HT1080 (cell line): ENCODE results near the gene CIB4. TPM values are rescaled to one million over a fixed set of nuclear protein-coding genes. Genes with fewer than 3 reads are reported as not detected.

Source experiments
- DNase-seq: peaks from one replicate; pipeline ENCODE4 v3.0.0-alpha.2; 2015; ENCODE audit warnings: low read depth
- total RNA-seq: library from RNA; depleted of rRNA; stranded (reverse); fragments of >200 nt; shearing (Covaris generic); gene quantifications from 2 replicates; pipeline ENCODE4 v1.2.3, GENCODE V29; 2014

CIB4 gene
- total RNA-seq, 1 experiment from 2014 or later: not detected

DNA sequence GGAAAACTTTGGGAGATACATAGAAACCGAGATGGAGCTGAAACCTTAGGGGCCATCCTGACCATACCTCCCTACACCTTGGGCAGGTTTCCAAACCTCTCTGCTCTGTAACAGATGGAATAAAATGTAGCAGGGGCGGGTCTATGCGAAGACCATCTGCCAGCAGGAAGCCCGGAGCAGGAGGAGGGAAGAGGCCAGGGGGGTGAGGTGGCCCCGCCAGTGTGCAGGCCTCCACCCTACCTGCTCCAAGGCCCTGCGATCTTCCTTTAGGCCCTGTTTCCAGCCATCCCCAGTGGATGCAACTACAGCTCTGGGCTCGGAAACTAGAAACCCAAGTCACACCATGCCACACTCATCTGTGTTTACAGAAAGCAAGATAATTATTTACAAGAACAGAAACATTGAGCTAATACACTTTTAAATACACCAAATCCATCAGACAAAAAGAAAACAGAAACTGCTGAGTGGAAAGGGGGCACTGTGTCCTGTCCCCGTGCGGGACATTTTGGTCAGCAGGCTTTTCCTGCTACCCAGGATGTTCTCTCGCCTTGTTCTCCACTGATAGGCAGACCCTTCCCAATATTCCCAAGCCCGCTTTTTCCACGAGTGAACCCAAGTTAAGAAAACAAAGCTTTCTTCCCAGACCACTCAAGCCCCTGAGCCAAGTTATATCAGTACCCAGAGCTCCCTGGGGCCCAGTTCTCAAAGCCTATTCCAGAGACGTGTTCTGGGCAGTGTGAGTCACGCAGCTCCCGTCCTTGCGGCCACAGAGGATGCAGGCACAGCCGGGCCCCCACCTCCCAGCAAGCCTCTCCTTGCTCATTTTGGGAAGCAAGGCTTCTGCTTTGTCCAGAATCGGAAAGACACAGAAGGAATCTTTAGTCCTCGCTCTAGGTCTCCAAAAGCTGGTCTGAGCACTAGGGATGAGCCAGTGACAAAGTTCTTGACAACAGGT lies 17.3 kb downstream of the CIB4 start:
- peak; percentile 26 for DNase-seq

DNA sequence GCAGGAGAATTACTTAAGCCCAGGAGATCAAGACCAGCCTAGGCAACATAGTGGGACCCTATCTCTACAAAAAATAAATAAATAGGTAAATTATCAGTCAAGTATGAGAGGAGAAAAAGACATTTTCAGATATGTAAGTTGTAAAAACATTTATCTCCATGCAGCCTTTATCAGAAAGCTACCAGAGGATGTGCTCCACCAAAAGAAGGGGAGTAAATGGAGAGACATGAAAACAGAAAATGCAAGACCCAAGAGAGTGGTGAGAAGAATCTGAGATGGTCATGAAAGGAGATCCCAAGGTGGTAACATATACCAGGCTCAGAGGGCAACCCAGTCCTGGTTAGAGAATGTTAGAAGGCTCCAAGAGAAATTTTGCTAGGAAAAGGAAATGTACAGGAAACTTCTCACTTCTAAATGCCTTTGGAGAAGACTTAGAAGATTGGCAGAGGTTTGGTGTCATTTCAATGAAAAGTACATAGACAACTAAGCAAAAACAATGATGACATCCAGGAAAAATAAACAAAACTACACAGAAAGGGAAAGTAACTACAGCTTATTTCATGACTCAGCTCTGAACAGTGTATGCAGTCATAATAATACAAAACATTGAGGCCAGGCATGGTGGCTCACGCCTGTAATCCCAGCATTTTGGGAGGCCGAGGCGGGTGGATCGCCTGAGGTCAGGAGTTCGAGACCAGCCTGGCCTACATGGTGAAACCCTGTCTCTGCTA lies 19.5 kb downstream of the CIB4 start:
- no peak for DNase-seq

DNA sequence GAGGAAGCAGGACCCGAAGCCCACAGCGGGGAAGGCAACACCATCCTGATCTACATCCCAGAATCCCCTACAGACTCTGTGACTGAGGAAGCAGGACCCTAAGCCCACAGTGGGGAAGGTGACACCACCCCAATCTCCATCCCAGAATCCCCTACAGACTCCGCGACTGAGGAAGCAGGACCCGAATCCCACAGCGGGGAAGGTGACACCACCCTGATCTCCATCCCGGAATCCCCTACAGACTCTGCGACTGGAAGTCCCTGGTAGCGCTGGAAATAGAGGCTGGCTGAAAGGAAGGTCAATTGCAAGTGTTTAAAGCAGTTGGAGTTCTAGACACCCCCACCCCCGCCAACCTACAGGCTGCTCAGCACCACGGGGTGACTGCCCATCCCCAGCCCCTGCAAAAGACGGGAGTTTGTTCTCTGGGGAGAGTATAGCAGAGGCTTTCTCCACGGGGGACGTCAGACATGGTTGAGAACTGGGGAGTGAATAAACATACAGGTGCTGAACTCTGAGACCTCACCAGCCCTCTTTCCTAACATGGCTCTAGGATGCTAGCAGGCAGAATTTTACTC lies 21.0 kb downstream of the CIB4 start:
- no peak for DNase-seq

DNA sequence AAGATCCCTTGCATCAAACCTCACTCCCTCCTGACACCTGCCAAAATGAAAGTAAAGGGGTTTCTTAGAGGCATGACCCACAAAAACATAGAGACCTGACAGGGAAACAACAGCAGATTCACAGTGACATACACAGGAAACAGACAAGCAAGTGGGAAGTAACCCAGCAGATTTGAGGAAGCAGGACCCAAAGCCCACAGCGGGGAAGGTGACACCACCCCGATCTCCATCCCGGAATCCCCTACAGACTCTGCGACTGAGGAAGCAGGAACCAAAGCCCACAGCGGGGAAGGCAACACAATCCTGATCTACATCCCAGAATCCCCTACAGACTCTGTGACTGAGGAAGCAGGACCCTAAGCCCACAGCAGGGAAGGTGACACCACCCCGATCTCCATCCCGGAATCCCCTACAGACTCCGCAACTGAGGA lies 21.6 kb downstream of the CIB4 start:
- DNase-seq: no peak

DNA sequence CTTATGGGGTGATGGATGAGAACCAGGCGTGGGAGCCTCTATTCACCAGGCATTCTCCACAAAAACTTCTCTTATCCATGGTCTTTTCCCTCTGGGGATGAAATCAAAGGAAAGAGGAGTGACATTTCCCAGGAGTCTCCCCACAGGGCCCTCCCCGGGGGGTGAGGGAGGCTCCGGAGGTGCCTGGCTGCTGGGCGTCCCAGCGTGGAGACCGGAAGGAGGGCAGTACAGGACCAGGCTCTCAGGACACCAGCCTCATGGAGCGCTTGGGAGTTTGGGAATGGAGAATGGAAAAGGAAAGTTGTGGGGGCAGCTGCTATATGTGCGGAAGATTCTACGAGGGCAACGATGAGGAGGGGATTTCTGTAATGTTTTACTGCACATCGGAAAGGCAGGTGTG lies 22.1 kb downstream of the CIB4 start:
- DNase-seq: no peak

DNA sequence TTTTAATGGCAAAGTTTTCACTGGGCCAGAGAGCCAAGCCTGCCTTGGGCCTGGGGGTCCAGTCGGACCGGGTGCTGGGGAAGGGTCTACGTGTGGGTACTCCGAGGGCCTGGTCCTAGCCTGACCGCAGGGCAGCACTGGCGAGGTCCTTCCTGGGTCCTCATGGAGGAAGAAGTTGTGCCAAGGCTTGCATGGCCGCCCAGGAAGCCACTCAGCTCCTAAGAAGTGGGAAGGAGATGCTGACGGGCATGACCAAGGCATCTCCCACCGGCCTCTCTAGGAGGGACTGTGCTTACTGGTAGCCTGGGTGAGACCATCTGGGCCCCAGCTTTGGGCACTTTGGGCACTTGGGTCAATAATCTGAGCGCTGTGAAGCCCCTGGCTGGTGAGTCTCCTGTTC lies 22.6 kb downstream of the CIB4 start:
- no peak for DNase-seq

DNA sequence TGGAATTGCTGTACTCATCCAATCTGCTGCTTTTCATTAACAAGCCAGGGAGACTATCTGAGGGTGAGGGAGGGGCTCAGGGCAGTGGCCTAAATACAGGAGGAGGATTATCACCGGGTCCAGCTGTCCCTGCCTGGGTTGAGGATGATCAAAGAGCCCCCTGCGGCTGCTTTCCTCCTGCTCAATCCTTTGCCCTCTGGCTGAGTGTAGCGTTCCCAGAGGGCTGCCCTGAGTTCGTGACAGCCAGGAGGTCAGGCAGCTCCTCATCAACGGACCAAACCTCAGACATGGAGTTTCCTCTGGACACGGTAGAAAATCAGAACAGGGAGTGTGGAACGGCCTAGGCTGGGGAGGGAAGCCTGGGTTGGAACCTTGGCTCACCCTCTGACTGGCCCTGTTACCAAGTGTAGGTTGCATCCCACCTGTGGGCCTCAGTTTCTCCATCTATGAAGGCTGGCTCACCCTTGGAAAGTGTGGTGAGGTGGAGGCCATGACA lies 23.5 kb downstream of the CIB4 start:
- no peak for DNase-seq

DNA sequence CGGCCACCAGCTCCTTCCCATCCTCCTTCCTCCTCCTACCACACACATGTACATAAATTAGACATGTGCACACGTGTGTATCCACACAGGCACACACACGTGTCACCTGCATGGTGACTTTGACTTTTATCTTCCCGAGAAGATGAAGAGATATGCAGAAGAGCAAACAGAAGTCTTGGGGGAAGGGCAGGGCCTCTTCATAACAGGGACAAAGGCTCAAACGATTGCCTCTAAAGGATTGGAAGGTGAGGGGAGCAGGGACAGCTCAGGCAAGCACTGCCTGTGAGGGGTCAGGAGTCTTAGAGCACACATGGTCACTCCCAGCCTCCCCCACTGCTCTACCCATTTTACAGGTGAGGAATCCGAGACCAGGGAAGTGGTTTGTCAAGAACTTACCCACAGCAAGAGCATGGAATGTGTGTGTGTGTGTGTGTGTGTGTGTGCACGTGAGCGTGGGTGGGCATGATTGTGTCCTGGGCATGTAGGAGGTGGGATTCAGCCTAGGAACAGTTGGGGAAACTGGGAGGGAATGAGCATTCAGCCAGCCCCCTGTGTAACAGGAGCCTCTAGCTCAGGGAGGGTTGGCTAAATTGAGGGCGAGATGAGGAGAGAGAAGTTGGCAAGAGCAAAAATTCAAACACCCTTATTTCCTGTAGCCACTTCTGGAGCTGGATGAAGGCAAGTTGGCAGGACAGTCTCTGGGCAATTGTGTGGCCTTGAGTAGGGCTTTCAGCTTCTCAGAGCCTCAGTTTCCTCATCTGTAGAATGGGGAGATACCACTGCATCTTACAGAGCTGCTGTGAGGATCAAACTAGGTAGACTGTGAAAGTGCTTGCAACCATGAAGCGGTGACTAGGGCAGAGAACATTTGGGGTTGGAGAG lies 24.2 kb downstream of the CIB4 start:
- DNase-seq: no peak

DNA sequence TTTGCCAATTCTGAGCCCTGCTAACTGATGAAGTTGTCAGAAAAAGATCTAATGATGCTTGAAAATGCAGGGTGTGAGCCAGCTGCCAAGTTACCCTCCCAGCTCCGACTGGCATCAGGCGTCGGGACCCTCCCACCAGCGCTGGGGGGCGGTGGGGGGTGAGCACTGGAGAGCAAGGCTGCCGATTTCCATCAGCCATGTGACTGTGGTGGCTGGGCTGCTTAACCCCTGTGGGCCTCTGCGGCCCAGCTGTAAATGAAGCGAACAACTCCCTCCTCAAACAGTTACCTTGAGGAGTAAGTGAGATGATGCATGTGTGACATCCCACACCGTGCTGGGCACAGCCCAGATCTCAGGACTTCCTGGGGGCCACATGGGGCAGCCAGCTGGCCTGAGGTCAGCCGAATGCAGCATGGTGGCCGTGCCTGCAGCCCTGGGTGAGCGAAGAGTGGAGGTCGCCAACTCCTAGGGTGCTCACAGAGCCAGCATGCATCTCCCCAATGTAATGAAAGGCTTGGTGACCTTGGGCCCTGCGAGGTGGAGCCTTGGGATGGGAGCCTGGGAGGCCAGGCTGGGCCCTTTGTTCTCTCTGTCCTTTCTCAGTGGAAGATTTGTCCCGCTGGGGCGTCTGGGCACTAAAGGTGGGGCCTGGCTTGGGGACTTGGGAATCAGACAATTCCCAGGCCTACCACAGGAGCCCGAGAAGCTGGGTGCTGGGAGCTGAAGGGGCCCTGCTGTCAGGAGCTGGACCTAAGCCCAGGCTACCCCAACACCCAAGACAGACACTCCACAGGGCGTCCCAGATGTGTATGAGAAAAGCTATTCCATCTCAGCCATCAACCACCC lies 25.1 kb downstream of the CIB4 start:
- no peak for DNase-seq

DNA sequence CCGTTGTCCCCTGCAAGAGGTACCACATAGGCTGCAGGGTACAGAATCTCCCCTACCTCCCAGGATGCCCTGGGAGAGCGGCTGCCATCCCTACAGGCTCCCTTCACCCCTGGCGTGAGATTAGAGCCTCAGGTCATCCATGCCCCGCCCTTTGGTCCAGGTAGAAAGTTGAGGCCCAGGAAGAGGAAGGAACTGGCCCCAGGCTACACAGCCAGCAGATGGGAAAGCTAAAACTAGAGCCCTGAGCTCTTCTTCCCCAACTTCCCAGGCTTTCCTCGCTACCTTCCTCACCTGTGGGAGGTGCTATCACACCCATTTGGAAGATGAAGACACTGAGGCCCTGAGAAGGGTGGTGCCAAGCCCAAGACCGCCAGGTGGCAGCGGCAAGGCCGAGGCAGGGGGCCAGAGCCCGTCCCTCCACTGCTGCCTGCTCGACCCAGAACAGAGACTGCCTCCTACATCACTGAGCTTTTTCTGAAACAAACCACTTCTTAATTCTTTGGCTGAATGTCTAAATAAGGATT lies 25.8 kb downstream of the CIB4 start:
- peak; percentile 13 for DNase-seq

DNA sequence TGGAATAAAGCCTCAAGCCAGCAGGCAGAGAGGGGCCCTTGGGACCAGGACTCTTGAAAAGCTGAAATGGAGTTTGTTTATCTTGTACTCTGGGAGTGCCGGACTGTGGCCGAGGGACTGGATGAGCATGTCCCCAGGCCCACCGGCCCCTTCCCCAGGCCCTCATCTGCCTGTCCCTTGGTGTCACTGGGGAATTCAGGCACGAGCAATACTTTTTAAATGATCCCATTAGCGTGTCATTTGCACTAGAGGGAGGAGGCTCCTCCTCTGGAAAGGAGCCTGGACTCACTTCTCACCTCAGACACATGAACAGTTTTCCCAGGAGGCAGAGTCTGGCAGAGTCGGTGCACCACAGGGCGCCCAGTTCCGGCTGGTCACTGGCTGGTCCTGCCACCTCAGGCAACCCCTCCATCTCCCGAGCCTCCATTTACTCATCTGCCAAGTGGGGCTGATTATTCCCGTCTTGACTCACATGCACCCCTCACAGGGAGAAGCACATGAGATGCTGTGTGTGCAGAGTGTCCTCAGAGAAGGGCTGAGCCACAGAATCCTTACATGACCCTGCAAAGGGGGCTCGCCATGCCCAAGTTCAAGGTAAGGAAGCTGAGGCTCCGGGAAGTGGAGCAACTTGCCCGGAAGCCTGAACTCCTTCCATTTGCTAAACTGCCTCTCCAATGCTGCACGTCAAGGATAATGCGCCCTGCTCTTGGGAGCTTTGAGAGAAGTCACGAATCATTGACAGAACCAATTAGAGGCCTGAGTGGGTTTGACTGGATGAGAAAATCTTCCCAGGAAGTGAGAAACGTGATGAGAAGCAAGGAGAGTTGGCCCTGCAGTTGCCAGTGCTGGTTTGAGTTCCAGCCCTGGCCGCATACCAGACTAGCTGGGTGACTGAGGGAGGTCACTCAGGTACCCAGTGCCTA lies 26.7 kb downstream of the CIB4 start:
- no peak for DNase-seq

DNA sequence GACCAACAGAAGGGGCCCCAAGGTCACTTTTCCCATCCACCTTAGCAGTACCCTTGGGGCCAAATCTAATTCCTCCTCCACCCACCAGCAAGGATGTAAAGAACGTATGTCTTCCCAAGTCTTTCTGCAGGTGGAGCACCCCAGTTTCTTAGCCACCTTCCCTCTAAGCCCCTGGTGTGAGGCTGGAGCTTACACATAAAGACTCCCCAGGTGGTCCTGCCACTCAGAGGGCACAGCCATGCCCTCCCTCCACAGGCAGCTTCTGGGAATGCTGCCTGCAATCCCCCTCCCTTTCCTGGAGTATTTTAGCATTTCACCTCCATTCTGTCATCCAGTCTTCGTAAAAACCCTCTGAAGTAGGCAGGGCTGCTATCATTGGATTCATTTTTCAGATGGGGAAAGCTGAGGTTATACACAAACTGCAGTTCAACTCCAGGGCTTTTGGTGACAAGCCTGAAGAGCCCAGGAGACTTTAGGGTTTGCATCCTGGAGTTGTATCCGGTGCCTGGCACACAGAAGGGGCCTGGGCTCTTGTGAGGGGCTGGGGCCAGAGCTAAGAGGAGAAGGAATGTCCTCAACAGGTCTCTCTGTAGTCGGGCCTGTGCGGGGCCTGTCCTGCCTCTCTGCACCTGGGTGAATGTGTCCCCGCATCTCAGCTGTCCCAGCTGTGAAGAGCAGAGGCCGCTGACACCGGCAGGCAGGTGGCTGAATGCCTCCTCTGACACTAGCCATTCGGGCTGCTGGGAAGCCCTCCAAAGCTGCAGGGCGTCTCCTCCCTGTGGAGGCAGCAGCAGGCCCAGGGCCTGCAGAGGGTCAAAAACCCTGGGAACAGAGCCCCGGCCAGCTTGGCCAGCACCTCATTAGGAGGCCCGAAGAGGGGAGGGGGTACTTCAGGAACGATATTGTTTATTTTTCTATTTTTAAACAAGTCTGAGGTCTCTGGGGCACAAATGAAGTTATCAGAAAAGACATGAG lies 27.6 kb downstream of the CIB4 start:
- no peak for DNase-seq

DNA sequence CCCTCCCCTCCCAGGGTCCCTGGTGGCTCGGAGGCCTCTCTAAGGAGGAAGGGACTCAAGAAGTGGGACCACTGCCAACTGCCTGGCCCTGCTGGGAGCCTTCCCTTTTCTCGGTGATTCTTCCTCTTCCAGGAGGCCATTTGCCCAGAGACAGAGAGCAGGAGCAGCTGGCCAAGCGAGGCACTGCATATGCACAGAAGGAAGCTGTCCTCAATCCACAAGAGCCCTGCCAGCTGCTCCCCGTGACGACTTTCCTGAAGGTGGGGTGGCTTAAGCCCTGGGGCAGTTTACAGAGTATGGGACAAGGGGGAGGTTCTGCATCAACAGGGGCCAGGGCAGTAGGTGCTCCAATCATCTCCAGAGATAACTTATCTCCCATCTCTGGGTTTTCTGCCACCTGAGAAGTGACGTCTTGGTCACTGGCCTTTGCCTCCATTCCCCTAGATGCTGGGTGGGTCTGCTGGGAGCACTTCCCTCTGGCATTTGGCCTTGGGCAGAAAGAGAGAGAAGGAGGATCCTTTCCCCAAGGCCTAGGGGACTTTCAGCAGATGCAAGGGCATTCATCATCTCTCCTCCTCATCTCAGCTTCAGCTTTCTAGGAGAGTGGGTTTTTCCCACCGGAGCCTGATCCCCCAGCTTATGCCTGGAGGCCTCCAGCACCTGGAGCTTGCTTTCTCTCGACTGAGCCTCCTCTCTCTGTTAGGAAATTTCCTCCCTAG lies 28.5 kb downstream of the CIB4 start:
- no peak for DNase-seq

DNA sequence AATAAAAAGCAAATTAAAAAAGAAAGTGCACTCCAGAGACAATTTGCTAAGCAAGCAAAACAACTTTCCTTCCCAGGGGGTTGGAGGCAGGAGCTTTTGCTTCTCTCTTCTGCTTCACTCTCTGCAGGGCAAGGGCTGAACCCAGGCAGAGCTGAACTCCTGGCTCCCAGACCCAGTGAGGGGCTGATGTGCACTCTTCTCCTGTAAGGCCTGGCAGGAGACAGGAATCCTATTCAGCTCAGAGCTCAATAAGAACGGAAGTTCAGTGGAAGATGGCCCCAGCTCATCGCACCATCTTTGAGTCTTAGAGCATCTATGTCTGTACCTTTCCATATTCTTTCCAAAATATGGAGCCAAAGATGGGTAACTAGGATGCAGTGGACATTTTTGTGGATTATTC lies 29.1 kb downstream of the CIB4 start:
- DNase-seq: no peak

DNA sequence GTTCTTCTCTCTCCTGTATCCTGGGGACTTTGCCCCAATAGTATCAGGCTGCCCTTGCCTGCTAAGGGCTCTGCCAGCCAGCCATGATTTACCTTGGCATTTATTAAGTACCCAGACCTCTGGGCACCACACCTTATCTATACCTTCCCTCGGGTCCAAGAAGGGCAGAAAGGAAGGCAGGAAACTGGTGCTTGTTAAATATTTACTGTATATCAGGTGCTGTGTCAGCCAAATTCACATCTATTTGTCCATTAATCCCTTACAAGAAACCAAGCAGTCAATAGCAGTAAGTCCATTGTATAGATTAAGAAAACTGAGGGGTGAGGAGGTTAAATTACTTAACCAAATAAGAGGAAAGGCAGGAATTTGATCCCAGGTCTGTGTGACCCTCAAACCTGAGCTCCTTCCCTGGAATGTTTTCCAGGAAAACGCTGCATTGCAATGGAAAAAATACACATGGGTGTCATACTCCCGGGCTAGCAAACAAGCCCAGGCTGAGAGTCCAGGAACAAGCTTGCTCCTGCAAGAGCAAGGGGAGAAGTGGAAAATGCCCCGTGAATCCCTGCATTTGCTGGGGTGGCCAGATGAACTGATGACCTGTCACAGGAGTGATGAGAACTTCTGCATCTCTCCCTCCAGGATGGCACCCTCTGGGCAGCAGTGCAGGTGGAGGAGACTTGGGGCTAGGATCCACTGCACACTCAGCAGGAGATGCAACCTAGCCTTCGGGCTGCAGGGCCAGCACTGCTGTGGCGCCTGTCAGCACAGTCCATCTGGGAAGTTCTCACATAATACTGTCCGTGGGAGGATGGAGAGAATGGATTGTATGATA lies 30.4 kb downstream of the CIB4 start:
- DNase-seq: no peak

DNA sequence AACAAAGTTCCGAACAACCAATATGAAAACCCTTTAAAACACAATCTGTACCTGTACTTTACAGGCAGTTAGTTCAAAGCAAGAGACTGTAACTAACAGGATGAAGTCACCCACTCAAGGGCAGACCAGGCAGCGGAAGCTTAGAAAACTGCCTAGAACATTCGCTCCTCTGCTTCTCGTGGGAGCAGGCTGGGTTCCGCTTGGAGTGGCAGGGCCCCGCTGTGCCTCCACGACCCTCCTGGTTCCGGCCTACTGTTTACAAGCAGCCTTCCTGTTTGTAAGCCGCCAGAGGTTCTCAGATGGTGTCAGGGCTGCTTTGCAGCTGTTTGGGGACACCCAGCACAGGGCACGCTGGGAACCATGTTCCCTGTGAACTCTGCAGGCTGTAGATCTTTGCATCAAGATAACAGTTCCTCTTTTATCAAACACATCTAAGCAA lies 31.3 kb downstream of the CIB4 start:
- DNase-seq: no peak
